ENCODE measurements around the gene EXTL1.

DNA sequence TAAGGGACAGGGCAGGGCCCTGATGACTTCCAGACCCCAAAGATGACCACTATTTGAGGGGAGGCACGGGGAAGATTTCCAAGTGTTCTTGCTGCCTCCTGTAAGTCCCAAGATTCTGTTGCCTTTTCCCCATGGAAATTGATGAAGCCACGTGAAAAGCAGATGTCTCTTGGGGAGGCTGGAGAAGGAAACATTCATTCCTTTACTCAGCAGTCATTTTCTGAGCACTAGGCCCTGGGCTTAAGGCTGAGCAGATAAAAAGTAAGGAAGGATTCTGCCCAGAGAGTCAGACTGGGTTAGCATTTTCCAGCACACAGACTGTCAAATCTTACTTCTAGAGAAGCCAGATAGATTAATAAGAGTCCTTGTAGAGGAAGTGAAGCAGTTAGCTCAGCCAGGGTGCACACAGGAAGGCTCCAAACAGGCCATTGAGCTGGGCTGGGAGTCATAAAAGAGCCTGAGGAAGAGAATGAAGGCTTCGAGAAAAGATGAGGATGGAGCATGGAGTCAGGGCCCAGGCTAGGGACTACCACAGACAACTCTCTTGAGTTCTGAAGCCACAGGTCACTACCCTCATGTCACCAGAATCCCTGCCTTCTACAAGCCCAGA lies 10.1 kb downstream of the EXTL1 start:
- TF ChIP-seq EZH2 (IDR thresholded peaks at IDR 0.05), result no peak
- TF ChIP-seq, protein P1, sequence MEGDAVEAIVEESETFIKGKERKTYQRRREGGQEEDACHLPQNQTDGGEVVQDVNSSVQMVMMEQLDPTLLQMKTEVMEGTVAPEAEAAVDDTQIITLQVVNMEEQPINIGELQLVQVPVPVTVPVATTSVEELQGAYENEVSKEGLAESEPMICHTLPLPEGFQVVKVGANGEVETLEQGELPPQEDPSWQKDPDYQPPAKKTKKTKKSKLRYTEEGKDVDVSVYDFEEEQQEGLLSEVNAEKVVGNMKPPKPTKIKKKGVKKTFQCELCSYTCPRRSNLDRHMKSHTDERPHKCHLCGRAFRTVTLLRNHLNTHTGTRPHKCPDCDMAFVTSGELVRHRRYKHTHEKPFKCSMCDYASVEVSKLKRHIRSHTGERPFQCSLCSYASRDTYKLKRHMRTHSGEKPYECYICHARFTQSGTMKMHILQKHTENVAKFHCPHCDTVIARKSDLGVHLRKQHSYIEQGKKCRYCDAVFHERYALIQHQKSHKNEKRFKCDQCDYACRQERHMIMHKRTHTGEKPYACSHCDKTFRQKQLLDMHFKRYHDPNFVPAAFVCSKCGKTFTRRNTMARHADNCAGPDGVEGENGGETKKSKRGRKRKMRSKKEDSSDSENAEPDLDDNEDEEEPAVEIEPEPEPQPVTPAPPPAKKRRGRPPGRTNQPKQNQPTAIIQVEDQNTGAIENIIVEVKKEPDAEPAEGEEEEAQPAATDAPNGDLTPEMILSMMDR (IDR thresholded peaks at IDR 0.05 in 2 of 3, conservative IDR thresholded peaks at IDR 0.05 in 1 of 3; ENCODE audit: borderline replicate concordance in 1 of 3, insufficient read depth in 1 of 3, low read depth in 2 of 3, low read length in 2 of 3), result no peak
- no peak for TF ChIP-seq ZNF274 (IDR thresholded peaks at IDR 0.05; ENCODE audit: low read depth, low read length)
- no peak for TF ChIP-seq ELF1 (IDR thresholded peaks at IDR 0.05; ENCODE audit: borderline replicate concordance, low read depth)
- no peak for TF ChIP-seq POLR2AphosphoS5 (IDR thresholded peaks at IDR 0.05; ENCODE audit: low read depth, low read length)
- TF ChIP-seq YY1 (IDR thresholded peaks at IDR 0.05; ENCODE audit: extremely low read depth, insufficient replicate concordance, low read depth, low read length), result no peak
- TF ChIP-seq, protein P2, sequence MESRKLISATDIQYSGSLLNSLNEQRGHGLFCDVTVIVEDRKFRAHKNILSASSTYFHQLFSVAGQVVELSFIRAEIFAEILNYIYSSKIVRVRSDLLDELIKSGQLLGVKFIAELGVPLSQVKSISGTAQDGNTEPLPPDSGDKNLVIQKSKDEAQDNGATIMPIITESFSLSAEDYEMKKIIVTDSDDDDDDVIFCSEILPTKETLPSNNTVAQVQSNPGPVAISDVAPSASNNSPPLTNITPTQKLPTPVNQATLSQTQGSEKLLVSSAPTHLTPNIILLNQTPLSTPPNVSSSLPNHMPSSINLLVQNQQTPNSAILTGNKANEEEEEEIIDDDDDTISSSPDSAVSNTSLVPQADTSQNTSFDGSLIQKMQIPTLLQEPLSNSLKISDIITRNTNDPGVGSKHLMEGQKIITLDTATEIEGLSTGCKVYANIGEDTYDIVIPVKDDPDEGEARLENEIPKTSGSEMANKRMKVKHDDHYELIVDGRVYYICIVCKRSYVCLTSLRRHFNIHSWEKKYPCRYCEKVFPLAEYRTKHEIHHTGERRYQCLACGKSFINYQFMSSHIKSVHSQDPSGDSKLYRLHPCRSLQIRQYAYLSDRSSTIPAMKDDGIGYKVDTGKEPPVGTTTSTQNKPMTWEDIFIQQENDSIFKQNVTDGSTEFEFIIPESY (IDR thresholded peaks at IDR 0.05; ENCODE audit: extremely low read depth, insufficient replicate concordance, low read length), result no peak
- TF ChIP-seq POLR2A (IDR thresholded peaks at IDR 0.05; ENCODE audit: borderline replicate concordance, extremely low read depth, insufficient read depth, insufficient read length), result no peak
- TF ChIP-seq TCF7L2 (IDR thresholded peaks at IDR 0.05; ENCODE audit: borderline replicate concordance, extremely low read depth, insufficient read depth, insufficient read length), result no peak
- TF ChIP-seq RAD21 (IDR thresholded peaks at IDR 0.05; ENCODE audit: low read depth), result no peak
